Endometrium (tissue), 2 donors: ENCODE data around the gene TNIK.
"Not testable (repeated sequence)": the region's sequence is repeated elsewhere in the genome, so short reads cannot be mapped to it uniquely, and the experiment has no call there.

Source experiments
- FAIRE-seq: peaks from 2 replicates; lab custom pipeline; 2012; peaks lifted over from hg19 to GRCh38; lab: Jason Lieb, UNC
- donor health status: control.
- donor health status: control.

TNIK gene

GRCh38 chr3:171309906-171310359 is 150.3 kb downstream of the TNIK start:
- no peak for FAIRE-seq

- no peak for FAIRE-seq
Measured at GRCh38 chr3:171307988-171308387, 152.2 kb downstream of the TNIK start.

GRCh38 chr3:171307046-171307585 is 153.1 kb downstream of the TNIK start:
- no peak for FAIRE-seq

- FAIRE-seq, result no peak
Measured at GRCh38 chr3:171306631-171307030, 153.6 kb downstream of the TNIK start.

- FAIRE-seq, result not testable (repeated sequence)
Measured at GRCh38 chr3:171305823-171306222, 154.4 kb downstream of the TNIK start.

- FAIRE-seq, result not testable (repeated sequence)
Measured at GRCh38 chr3:171304498-171304897, 155.7 kb downstream of the TNIK start.

- not testable (repeated sequence) for FAIRE-seq
Measured at GRCh38 chr3:171304017-171304416, 156.2 kb downstream of the TNIK start.

GRCh38 chr3:171301998-171302397 is 158.2 kb downstream of the TNIK start:
- no peak for FAIRE-seq

GRCh38 chr3:171301002-171301401 is 159.2 kb downstream of the TNIK start:
- FAIRE-seq, result no peak

- FAIRE-seq, result no peak
Measured at GRCh38 chr3:171297951-171298350, 162.3 kb downstream of the TNIK start.

GRCh38 chr3:171297207-171297606 is 163.0 kb downstream of the TNIK start:
- FAIRE-seq, result no peak

- no peak for FAIRE-seq
Measured at GRCh38 chr3:171295484-171296373, 164.5 kb downstream of the TNIK start.

- FAIRE-seq, result no peak
Measured at GRCh38 chr3:171293142-171293782, 166.9 kb downstream of the TNIK start.

GRCh38 chr3:171290680-171291079 is 169.5 kb downstream of the TNIK start:
- FAIRE-seq, result no peak

- no peak for FAIRE-seq
Measured at GRCh38 chr3:171289291-171289690, 170.9 kb downstream of the TNIK start.

- not testable (repeated sequence) for FAIRE-seq
Measured at GRCh38 chr3:171287761-171288160, 172.4 kb downstream of the TNIK start.

- FAIRE-seq, result no peak
Measured at GRCh38 chr3:171286580-171287249, 173.5 kb downstream of the TNIK start.

GRCh38 chr3:171285287-171285686 is 174.9 kb downstream of the TNIK start:
- no peak for FAIRE-seq

- no peak for FAIRE-seq
Measured at GRCh38 chr3:171284308-171285075, 175.7 kb downstream of the TNIK start.

- FAIRE-seq, result no peak
Measured at GRCh38 chr3:171283848-171284222, 176.4 kb downstream of the TNIK start.

- FAIRE-seq, result no peak
Measured at GRCh38 chr3:171283183-171283847, 176.9 kb downstream of the TNIK start.
